ENCODE results near the gene LMTK3. TPM values are rescaled to one million over a fixed set of nuclear protein-coding genes. Genes with fewer than 3 reads are reported as not detected.

LMTK3 gene
- total RNA-seq, 1 donor from 2014 or later: 0.11 TPM

- intact Hi-C loops (cut with DNase I): loop anchor here (1.0 kb wide), 1 partner anchor 18 kb away; no protein-coding TSS in a partner anchor
- Histone ChIP-seq H3K27ac (peak overlapping the region in 1 of 2 donors; percentile 24), H3K9me3 (no peaks in the 10 kb centered on the region), H3K27me3 (peaks cover 4% of the 10 kb centered on the region), H3K4me3 (peak overlapping the region; percentile 45 to 59), H3K36me3 (no peaks in the 10 kb centered on the region), H3K4me1 (peaks cover 0 to 15% of the 10 kb centered on the region in 2 donors)
- TF ChIP-seq, protein P1, sequence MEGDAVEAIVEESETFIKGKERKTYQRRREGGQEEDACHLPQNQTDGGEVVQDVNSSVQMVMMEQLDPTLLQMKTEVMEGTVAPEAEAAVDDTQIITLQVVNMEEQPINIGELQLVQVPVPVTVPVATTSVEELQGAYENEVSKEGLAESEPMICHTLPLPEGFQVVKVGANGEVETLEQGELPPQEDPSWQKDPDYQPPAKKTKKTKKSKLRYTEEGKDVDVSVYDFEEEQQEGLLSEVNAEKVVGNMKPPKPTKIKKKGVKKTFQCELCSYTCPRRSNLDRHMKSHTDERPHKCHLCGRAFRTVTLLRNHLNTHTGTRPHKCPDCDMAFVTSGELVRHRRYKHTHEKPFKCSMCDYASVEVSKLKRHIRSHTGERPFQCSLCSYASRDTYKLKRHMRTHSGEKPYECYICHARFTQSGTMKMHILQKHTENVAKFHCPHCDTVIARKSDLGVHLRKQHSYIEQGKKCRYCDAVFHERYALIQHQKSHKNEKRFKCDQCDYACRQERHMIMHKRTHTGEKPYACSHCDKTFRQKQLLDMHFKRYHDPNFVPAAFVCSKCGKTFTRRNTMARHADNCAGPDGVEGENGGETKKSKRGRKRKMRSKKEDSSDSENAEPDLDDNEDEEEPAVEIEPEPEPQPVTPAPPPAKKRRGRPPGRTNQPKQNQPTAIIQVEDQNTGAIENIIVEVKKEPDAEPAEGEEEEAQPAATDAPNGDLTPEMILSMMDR (IDR thresholded peaks at IDR 0.05): no peak
- no peak for DNase-seq (ENCODE audit: low spot score in 2 of 2)
Observed at GRCh38 chr19:48511321-48511731, 309 bp downstream of the LMTK3 start.

DNA sequence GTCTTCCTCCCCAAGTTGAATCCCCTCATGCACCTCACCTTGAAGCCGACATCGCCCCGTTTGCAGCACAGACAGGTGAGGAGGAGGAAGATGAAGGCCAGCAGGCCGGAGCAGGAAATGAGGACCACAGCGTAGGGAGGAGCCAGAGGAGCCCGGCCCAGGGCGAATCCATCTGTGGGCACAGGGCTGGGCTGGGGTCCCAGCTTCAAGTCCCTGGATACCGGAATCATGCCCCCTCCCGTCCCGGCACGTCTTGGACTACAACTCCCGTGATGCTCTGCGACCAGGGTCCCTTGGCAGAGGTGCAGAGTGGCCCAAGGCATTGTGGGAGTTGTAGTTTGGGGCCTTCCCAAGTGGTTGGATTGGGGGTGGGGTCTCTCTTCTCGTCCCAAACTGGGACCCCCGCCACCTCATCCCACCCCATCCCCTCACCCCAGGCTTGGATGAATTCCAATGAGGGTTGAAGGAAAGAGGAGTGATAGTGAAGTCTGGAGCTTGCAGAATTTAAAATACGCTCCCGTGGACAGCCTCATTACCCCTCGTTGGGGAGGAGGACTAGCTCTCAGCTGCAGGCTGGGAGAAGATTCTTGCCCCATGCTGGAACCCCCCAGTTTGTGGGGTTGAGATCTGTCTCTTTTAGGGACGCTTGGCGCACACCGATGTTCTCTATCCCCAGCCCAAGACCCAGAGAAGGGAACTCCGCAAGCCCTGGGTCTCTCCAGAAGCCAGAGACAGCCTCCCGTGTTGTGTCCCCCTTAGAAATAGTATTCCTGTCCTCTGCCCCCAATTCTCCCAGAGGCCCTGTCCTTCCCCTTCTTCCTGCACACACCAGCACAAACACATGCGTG lies 990 bp downstream of the LMTK3 start:
- H3K9me3 ChIP-seq: no peaks in the 10 kb centered on the region
- DNase-seq (ENCODE audit: low spot score in 2 of 2): peak in 1 of 2 donors; percentile 81
- peaks cover 0 to 15% of the 10 kb centered on the region in 2 donors for H3K4me1 ChIP-seq
- no peak overlapping the region for H3K27ac ChIP-seq
- H3K4me3 ChIP-seq: peak overlapping the region; percentile 45 to 59
- H3K27me3 ChIP-seq: peaks cover 4% of the 10 kb centered on the region
- intact Hi-C loops (cut with DNase I): loop anchor here (1.0 kb wide), 2 partner anchors 17 to 109 kb away; partner anchors contain the start of genes RPL18 and SPHK2
- H3K36me3 ChIP-seq: no peaks in the 10 kb centered on the region
- TF ChIP-seq, protein P1 (IDR thresholded peaks at IDR 0.05): no peak

- no peak for DNase-seq (ENCODE audit: low spot score in 2 of 2)
- H3K36me3 ChIP-seq: no peaks in the 10 kb centered on the region
- no peak overlapping the region for H3K4me3 ChIP-seq
- intact Hi-C loops (cut with DNase I): loop anchor here (1.0 to 5.0 kb wide), 2 partner anchors 73 to 110 kb away; partner anchors contain the start of genes RPL18 and SPHK2
- no peak overlapping the region for H3K27ac ChIP-seq
- no peaks in the 10 kb centered on the region for H3K9me3 ChIP-seq
- TF ChIP-seq, protein P1 (IDR thresholded peaks at IDR 0.05): no peak
- H3K27me3 ChIP-seq: peaks cover 4% of the 10 kb centered on the region
- H3K4me1 ChIP-seq: peaks cover 0 to 15% of the 10 kb centered on the region in 2 donors
Observed at GRCh38 chr19:48509467-48510194, 2.0 kb downstream of the LMTK3 start.

- TF ChIP-seq, protein P1 (IDR thresholded peaks at IDR 0.05): no peak
- intact Hi-C loops (cut with DNase I): loop anchor here (5.0 kb wide), 1 partner anchor 73 kb away; no protein-coding TSS in a partner anchor
- Histone ChIP-seq H3K36me3 (no peaks in the 10 kb centered on the region), H3K4me1 (peaks cover 0 to 13% of the 10 kb centered on the region in 2 donors), H3K27ac (no peak overlapping the region), H3K27me3 (peaks cover 4% of the 10 kb centered on the region), H3K4me3 (no peak overlapping the region), H3K9me3 (no peaks in the 10 kb centered on the region)
- DNase-seq (ENCODE audit: low spot score in 2 of 2): no peak
Observed at GRCh38 chr19:48508729-48509411, 2.8 kb downstream of the LMTK3 start.

DNA sequence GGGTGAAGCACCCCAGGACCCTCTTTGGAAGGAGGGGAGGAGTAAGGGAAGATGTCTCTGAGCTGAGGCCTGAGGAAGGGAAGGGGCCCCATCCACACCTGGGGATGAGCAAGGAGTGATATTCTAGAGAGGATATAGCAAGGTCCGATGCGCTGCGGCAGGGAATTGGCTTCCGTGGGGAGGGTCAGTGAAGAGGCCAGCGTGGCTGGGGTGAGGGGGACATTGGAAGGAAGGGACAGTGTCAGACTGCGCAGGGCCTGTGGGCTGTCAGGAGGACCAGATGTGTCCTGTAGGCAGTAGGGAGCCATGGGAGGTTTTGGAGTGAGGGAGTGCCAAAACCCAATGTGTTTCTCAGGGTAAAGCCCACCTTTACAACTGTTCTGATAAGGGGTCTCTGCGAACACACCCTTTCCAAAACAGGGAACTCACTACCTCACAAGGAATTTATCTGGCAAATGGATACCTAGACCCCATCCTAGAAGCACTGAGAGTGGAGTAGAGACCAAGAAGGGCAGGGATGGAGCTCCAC lies 3.7 kb downstream of the LMTK3 start:
- H3K27me3 ChIP-seq: peaks cover 4% of the 10 kb centered on the region
- intact Hi-C loops (cut with DNase I): loop anchor here (5.0 kb wide), 1 partner anchor 74 kb away; no protein-coding TSS in a partner anchor

More for the DNA sequence above, 3.7 kb downstream of the LMTK3 start:
- no peak for DNase-seq (ENCODE audit: low spot score in 2 of 2)
- TF ChIP-seq, protein P1 (IDR thresholded peaks at IDR 0.05): no peak
- Histone ChIP-seq H3K9me3 (no peaks in the 10 kb centered on the region), H3K4me3 (no peak overlapping the region), H3K36me3 (no peaks in the 10 kb centered on the region), H3K27ac (no peak overlapping the region), H3K4me1 (peaks cover 0 to 7% of the 10 kb centered on the region in 2 donors)
